Stomach (tissue), 4 donors: ENCODE data around the gene LGR5.

ENCODE experiments used
- EP300 ChIP-seq: sonication (generic); formaldehyde crosslinking; IDR thresholded peaks from one replicate; pipeline ENCODE4 v1.6.1; 2017; ENCODE audit warnings: antibody characterized with exemption
- POLR2A ChIP-seq, 4 donors: fragments of 450-650 bp; IDR thresholded peaks; one replicate each; pipeline ENCODE4 v1.6.1; 2016; ENCODE audit warnings: antibody characterized with exemption in 4 of 4, control low read depth in 2 of 4, mild to moderate bottlenecking in 1 of 4, moderate library complexity in 1 of 4
- POLR2AphosphoS5 ChIP-seq, 3 donors: sonication (generic); formaldehyde crosslinking; IDR thresholded peaks; one replicate each; pipeline ENCODE4 v1.6.1; 2016; ENCODE audit warnings: antibody characterized with exemption in 3 of 3
- TF ChIP-seq, protein P1 (sequence below), 7 experiments: fragments of 450-650 bp in 4 of 7; fragments of 200-600 bp in 3 of 7; sonication (generic) in 3 of 7; IDR thresholded peaks; one replicate each; pipeline ENCODE4 v1.5.1; 2016 to 2019; ENCODE audit warnings: antibody characterized with exemption in 7 of 7, control low read depth in 2 of 7, mild to moderate bottlenecking in 1 of 7

DNA sequence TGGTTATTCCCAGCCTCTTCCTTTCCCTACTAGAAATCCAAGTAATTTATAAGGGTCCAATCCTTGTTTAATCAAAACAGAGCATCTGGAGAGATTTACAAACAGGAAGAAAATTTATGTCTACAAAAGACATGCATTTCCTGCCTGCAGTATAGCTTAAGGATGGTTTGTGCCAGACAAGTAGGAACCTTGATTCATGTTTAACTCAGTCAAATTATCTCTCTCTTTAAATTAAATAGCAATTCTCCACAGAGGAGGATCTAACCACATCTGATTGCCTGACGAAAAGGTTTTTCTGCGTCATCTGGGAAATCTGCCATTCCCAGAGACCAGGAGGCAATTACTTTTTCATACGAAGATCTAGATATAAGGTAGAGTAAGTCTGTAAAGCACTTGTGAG lies 118.8 kb downstream of the LGR5 start:
- TF ChIP-seq, protein P1, sequence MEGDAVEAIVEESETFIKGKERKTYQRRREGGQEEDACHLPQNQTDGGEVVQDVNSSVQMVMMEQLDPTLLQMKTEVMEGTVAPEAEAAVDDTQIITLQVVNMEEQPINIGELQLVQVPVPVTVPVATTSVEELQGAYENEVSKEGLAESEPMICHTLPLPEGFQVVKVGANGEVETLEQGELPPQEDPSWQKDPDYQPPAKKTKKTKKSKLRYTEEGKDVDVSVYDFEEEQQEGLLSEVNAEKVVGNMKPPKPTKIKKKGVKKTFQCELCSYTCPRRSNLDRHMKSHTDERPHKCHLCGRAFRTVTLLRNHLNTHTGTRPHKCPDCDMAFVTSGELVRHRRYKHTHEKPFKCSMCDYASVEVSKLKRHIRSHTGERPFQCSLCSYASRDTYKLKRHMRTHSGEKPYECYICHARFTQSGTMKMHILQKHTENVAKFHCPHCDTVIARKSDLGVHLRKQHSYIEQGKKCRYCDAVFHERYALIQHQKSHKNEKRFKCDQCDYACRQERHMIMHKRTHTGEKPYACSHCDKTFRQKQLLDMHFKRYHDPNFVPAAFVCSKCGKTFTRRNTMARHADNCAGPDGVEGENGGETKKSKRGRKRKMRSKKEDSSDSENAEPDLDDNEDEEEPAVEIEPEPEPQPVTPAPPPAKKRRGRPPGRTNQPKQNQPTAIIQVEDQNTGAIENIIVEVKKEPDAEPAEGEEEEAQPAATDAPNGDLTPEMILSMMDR (IDR thresholded peaks at IDR 0.05): no peak
- TF ChIP-seq POLR2A (IDR thresholded peaks at IDR 0.05): no peak
- no peak for TF ChIP-seq POLR2AphosphoS5 (IDR thresholded peaks at IDR 0.05)
- TF ChIP-seq EP300: no peak
